H1 (cell line): ENCODE data around the gene EVI5. TPM values are rescaled to one million over a fixed set of nuclear protein-coding genes. Genes with fewer than 3 reads are reported as not detected.

Experiments used
- CTCF ChIA-PET: fragments of 300-600 bp; sonication (Branson Sonifier 250); formaldehyde crosslinking; loops from one replicate; lab custom pipeline; 2021; ENCODE audit not compliant: partially characterized antibody; lab: Charles Lee
- POLR2A ChIA-PET: fragments of 300-600 bp; sonication (Branson Sonifier 250); formaldehyde crosslinking; loops from one replicate; lab custom pipeline; 2021; ENCODE audit warnings: inconsistent platforms; ENCODE audit not compliant: partially characterized antibody; lab: Charles Lee
- DNase-seq, 2 experiments: peaks; one replicate each; pipeline versions ENCODE4 v3.0.0 to v3.0.0-alpha.2; 2010 to 2022; ENCODE audit warnings: low spot score in 2 of 2, low read depth in 1 of 2, mixed read lengths in 1 of 2
- FAIRE-seq: peaks from 2 replicates; lab custom pipeline; 2011; peaks lifted over from hg19 to GRCh38; lab: Jason Lieb, UNC
- H2AFZ ChIP-seq: 2 replicates; pipeline ENCODE4 v1.8.1; 2012; ENCODE audit warnings: low read length, inconsistent platforms
- H2AK5ac ChIP-seq: 2 replicates; pipeline ENCODE4 v1.6.1; 2013; ENCODE audit warnings: low read depth, low read length
- H2BK120ac ChIP-seq: replicated peaks from 2 replicates; pipeline ENCODE3; 2013; ENCODE audit warnings: low read depth, low read length, inconsistent platforms
- H2BK12ac ChIP-seq: 2 replicates; pipeline ENCODE4 v1.6.1; 2013; ENCODE audit warnings: low read depth, low read length
- H2BK15ac ChIP-seq: 2 replicates; pipeline ENCODE4 v1.6.1; 2013; ENCODE audit warnings: low read length
- H2BK20ac ChIP-seq: 2 replicates; pipeline ENCODE4 v1.6.1; 2013; ENCODE audit warnings: low read length
- H2BK5ac ChIP-seq: 2 replicates; pipeline ENCODE4 v1.6.1; 2013; ENCODE audit warnings: low read depth, low read length
- H3K14ac ChIP-seq: 2 replicates; pipeline ENCODE4 v1.6.1; 2013; ENCODE audit warnings: inconsistent platforms; ENCODE audit not compliant: insufficient read length
- H3K18ac ChIP-seq: 2 replicates; pipeline ENCODE4 v1.6.1; 2013; ENCODE audit warnings: low read length; ENCODE audit errors: extremely low read depth
- H3K23ac ChIP-seq: 2 replicates; pipeline ENCODE4 v1.6.1; 2013; ENCODE audit warnings: inconsistent platforms; ENCODE audit not compliant: insufficient read length
- H3K23me2 ChIP-seq: 2 replicates; pipeline ENCODE4 v1.6.1; 2013; ENCODE audit warnings: low read depth, low read length
- H3K27ac ChIP-seq: 2 replicates; pipeline ENCODE4 v1.6.1; 2011; ENCODE audit warnings: low read depth, low read length, inconsistent platforms
- H3K27me3 ChIP-seq, 4 experiments: replicated peaks in 1 of 4; 1 replicate in 1 of 4; 2 replicates in 3 of 4; pipeline versions ENCODE4 v1.6.1 to v1.8.1; 2011 to 2013; ENCODE audit warnings: low read length in 3 of 4, mild to moderate bottlenecking in 3 of 4, inconsistent platforms in 2 of 4, mixed read lengths in 2 of 4, moderate library complexity in 1 of 4; ENCODE audit not compliant: control insufficient read depth in 3 of 4, insufficient read depth in 3 of 4; ENCODE audit errors: extremely low read depth in 1 of 4
- H3K36me3 ChIP-seq, 4 experiments: 2 replicates each; pipeline versions ENCODE4 v1.6.1 to v1.8.1; 2011 to 2013; ENCODE audit warnings: mild to moderate bottlenecking in 4 of 4, low read length in 3 of 4, moderate library complexity in 2 of 4, control low read depth in 1 of 4, inconsistent platforms in 1 of 4; ENCODE audit not compliant: insufficient read depth in 4 of 4, control insufficient read depth in 2 of 4
- H3K4ac ChIP-seq: replicated peaks from 2 replicates; pipeline ENCODE3; 2013; ENCODE audit warnings: low read length, low read depth, mixed read lengths, inconsistent platforms; ENCODE audit not compliant: insufficient read length
- H3K4me1 ChIP-seq, 4 experiments: replicated peaks in 1 of 4; 1 replicate in 1 of 4; 2 replicates in 3 of 4; pipeline versions ENCODE4 v1.6.1 to v1.8.1; 2011 to 2013; ENCODE audit warnings: low read length in 3 of 4, inconsistent platforms in 2 of 4, mixed read lengths in 1 of 4; ENCODE audit not compliant: insufficient read depth in 4 of 4, control insufficient read depth in 3 of 4
- H3K4me2 ChIP-seq, 2 experiments: 2 replicates each; pipeline versions ENCODE4 v1.6.1 to v1.8.1; 2011 to 2013; ENCODE audit warnings: low read depth in 2 of 2, low read length in 2 of 2, control low read depth in 1 of 2, inconsistent platforms in 1 of 2, mild to moderate bottlenecking in 1 of 2; ENCODE audit not compliant: insufficient read depth in 1 of 2
- H3K4me3 ChIP-seq, 4 experiments: fragments of 200-600, 300-600 bp in 1 of 4; sonication (generic), shearing (Covaris generic), sonication (Bioruptor Twin) in 1 of 4; 2 replicates each; pipeline versions ENCODE4 v1.5.1 to v1.8.1; 2011 to 2016; ENCODE audit warnings: low read length in 4 of 4, low read depth in 3 of 4, control low read depth in 2 of 4, inconsistent platforms in 2 of 4, mild to moderate bottlenecking in 2 of 4, mixed read lengths in 1 of 4, moderate library complexity in 1 of 4; ENCODE audit not compliant: insufficient read depth in 2 of 4; ENCODE audit errors: extremely low read depth in 1 of 4
- H3K56ac ChIP-seq: replicated peaks from 2 replicates; pipeline ENCODE3; 2013; ENCODE audit warnings: low read depth, mild to moderate bottlenecking, mixed read lengths, low read length, inconsistent platforms; ENCODE audit not compliant: insufficient read length
- H3K79me1 ChIP-seq: 2 replicates; pipeline ENCODE4 v1.6.1; 2013; ENCODE audit warnings: low read depth, low read length, control low read depth
- H3K79me2 ChIP-seq, 2 experiments: 2 replicates each; pipeline versions ENCODE4 v1.6.1 to v1.8.1; 2012 to 2013; ENCODE audit warnings: low read length in 2 of 2, mild to moderate bottlenecking in 2 of 2, inconsistent platforms in 1 of 2; ENCODE audit not compliant: insufficient read depth in 2 of 2, control insufficient read depth in 1 of 2
- H3K9ac ChIP-seq, 4 experiments: replicated peaks in 1 of 4; 1 replicate in 1 of 4; 2 replicates in 3 of 4; pipeline versions ENCODE4 v1.6.1 to v1.8.1; 2011 to 2013; ENCODE audit warnings: low read depth in 3 of 4, low read length in 3 of 4, control low read depth in 2 of 4, mild to moderate bottlenecking in 2 of 4, moderate library complexity in 2 of 4, inconsistent platforms in 1 of 4; ENCODE audit errors: extremely low read depth in 1 of 4
- H3K9me3 ChIP-seq, 2 experiments: 2 replicates each; pipeline versions ENCODE4 v1.6.1 to v1.8.1; 2012 to 2013; ENCODE audit warnings: mild to moderate bottlenecking in 2 of 2, moderate library complexity in 2 of 2, control low read depth in 1 of 2, inconsistent platforms in 1 of 2, low read depth in 1 of 2, low read length in 1 of 2, mixed read lengths in 1 of 2; ENCODE audit not compliant: insufficient read depth in 2 of 2
- H4K20me1 ChIP-seq, 2 experiments: replicated peaks in 1 of 2; 2 replicates each; pipeline versions ENCODE3 to v1.8.1; 2011 to 2013; ENCODE audit warnings: inconsistent platforms in 2 of 2, low read length in 2 of 2, mild to moderate bottlenecking in 1 of 2; ENCODE audit not compliant: insufficient read depth in 2 of 2, control insufficient read depth in 1 of 2
- H4K5ac ChIP-seq: 2 replicates; pipeline ENCODE4 v1.6.1; 2013; ENCODE audit warnings: low read length, low read depth, mixed read lengths, inconsistent platforms; ENCODE audit not compliant: insufficient read length
- H4K8ac ChIP-seq: 2 replicates; pipeline ENCODE4 v1.8.0; 2013; ENCODE audit warnings: mild to moderate bottlenecking, moderate library complexity, low read length, inconsistent platforms; ENCODE audit not compliant: insufficient read depth; ENCODE audit errors: extremely low read depth
- H4K91ac ChIP-seq: replicated peaks from 2 replicates; pipeline ENCODE3; 2013; ENCODE audit warnings: low read length, mixed read lengths, inconsistent platforms; ENCODE audit not compliant: insufficient read length
- WGBS, 2 experiments: shearing (Covaris generic) in 1 of 2; methylation state at CpG; one replicate each; pipeline versions ENCODE4 v1.1.6 to v1.1.7; 2013 to 2015; ENCODE audit warnings: low lambda C conversion rate in 2 of 2, mixed read lengths in 2 of 2, inconsistent platforms in 1 of 2, low coverage in 1 of 2, missing lambda C conversion rate in 1 of 2; ENCODE audit not compliant: insufficient replicate concordance in 2 of 2, insufficient coverage in 1 of 2, insufficient read length in 1 of 2; ENCODE audit errors: extremely low coverage in 1 of 2, missing lambda C conversion rate in 1 of 2; 5-methylcytosine and 5-hydroxymethylcytosine counted together
- polyA plus RNA-seq, 7 experiments: library from polyadenylated mRNA; depleted of rRNA in 3 of 7; stranded (reverse) in 5 of 7; unstranded in 2 of 7; fragments of >200 nt in 5 of 7; fragments of 200-250 nt in 2 of 7; gene quantifications; 1 replicate in 5 of 7; 2 replicates in 1 of 7; 4 replicates in 1 of 7; pipeline versions ENCODE4 v1.2.1 to v1.2.3, GENCODE V29; 2011 to 2013; ENCODE audit warnings: missing spikeins in 2 of 7, mixed read lengths in 2 of 7
- total RNA-seq: library from RNA; stranded (reverse); fragmentation: NEBNext Ultra II Directional; extraction: Animal tissue kit (Norgen Biotek cat#: 25700); gene quantifications from 2 replicates; pipeline ENCODE4 v1.2.1, GENCODE V29; 2021

Gene EVI5
- total and polyA plus RNA-seq, 2 of the 8 experiments (the other 6 are each of a cell fraction or from before 2014, with no cell fraction given), result 1.7 to 13.7 TPM

DNA sequence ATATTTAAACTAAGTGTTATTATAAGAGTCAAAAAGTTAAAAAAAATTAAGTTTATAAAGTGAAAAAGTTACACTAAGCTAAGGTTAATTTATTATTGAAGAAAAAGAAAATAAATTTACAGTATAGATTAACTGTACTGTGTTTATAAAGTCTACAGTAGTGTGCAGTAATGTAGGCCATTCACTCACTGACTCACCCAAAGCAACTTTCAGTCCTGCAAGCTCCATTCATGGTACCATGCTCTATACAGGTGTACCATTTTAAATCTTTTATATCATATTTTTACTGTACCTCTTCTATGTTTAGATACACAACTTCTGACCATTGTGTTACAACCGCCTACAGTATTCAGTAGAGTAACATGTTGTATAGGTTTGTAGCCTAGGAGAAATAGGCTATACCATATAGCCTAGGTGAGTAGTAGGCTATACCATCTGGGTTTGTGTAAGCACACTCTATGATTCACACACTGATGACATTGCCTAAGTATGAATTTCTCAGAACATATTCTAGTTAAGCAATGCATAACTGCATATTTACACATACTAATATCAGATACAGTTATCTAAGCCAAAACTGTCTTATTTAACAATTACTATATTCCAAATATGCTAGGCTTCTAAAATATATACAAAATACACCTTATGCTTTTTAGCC, 217.6 kb downstream of the EVI5 start:
- H3K4me2 ChIP-seq, result no peak overlapping the region
- H3K4ac ChIP-seq, result no peak overlapping the region
- no peak overlapping the region for H2BK5ac ChIP-seq
- no peak overlapping the region for H3K4me3 ChIP-seq
- H4K91ac ChIP-seq, result no peak overlapping the region
- H3K23ac ChIP-seq, result no peak overlapping the region
- no peak overlapping the region for H3K9ac ChIP-seq
- H3K27ac ChIP-seq, result no peak overlapping the region
- ChIA-PET CTCF (no interaction called here), POLR2A (no interaction called here)
- no peaks in the 10 kb centered on the region for H3K79me2 ChIP-seq
- FAIRE-seq, result no peak
- no peak overlapping the region for H2BK120ac ChIP-seq
- no peak overlapping the region for H4K5ac ChIP-seq
- no peak overlapping the region for H2AFZ ChIP-seq
- H4K8ac ChIP-seq, result no peak overlapping the region
- no peaks in the 10 kb centered on the region for H3K4me1 ChIP-seq
- no peaks in the 10 kb centered on the region for H3K27me3 ChIP-seq
- H3K18ac ChIP-seq, result no peak overlapping the region
- H4K20me1 ChIP-seq, result no peaks in the 10 kb centered on the region
- no peaks in the 10 kb centered on the region for H3K36me3 ChIP-seq
- H3K23me2 ChIP-seq, result no peaks in the 10 kb centered on the region
- no peaks in the 10 kb centered on the region for H3K79me1 ChIP-seq
- H3K9me3 ChIP-seq, result no peaks in the 10 kb centered on the region
- no peak for DNase-seq
- no peak overlapping the region for H3K56ac ChIP-seq
- no peak overlapping the region for H2BK12ac ChIP-seq
- no peak overlapping the region for H2AK5ac ChIP-seq
- no peak overlapping the region for H2BK20ac ChIP-seq
- no peak overlapping the region for H3K14ac ChIP-seq
- no peak overlapping the region for H2BK15ac ChIP-seq
- WGBS, 2 experiments, result 95% methylated on average over 1 of the region's 1 CpG; no CpG with 5 or more reads in 1 of the 2 experiments
